Right lobe of liver (tissue), 4 donors: ENCODE data around the gene SLC5A2.

Source experiments
- CTCF ChIP-seq, 4 donors: fragments of 200-600 bp in 3 of 4; fragments of 450-650 bp in 1 of 4; IDR thresholded peaks; one replicate each; pipeline versions ENCODE4 v1.5.1 to v1.8.0; 2016 to 2022; ENCODE audit warnings: antibody characterized with exemption in 4 of 4, mild to moderate bottlenecking in 2 of 4
- POLR2A ChIP-seq: fragments of 450-650 bp; IDR thresholded peaks from one replicate; pipeline ENCODE4 v1.6.1; 2017; ENCODE audit warnings: antibody characterized with exemption, mild to moderate bottlenecking
- donor health status: DM: no; HTN: no; CAD: no.
- donor health status: DM: no; HTN: no; CAD: no.
- donor health status: DM: no; HTN: yes; CAD: no.

- no peak for TF ChIP-seq CTCF (IDR thresholded peaks at IDR 0.05)
- TF ChIP-seq POLR2A, result no peak
These were observed 4.3 kb downstream of the SLC5A2 start for GRCh38 chr16:31487071-31487719.
